Measurements from ENCODE around the gene HBP1. TPM values are rescaled to one million over a fixed set of nuclear protein-coding genes. Genes with fewer than 3 reads are reported as not detected.
"Not testable (repeated sequence)": the region's sequence is repeated elsewhere in the genome, so short reads cannot be mapped to it uniquely, and the experiment has no call there.

Gene HBP1
- total and polyA plus RNA-seq, 2 donors (not counting 1 experiment from before 2014, with no cell fraction given) = 47.2 to 127 TPM

GRCh38 chr7:107220356-107220755 lies 51.6 kb downstream of the HBP1 start:
- no peak overlapping the region for H2AFZ ChIP-seq (ENCODE audit: insufficient read depth, low read depth, low read length, poor library complexity, severe bottlenecking)
- H3K9ac ChIP-seq (ENCODE audit: low read length) = no peak overlapping the region
- Mint-ChIP-seq H3K27ac (no peak overlapping the region), H3K27me3 (no peaks in the 10 kb centered on the region), H3K4me1 (no peaks in the 10 kb centered on the region), H3K4me3 (no peak overlapping the region), H3K9me3 (ENCODE audit: insufficient read depth) (no peaks in the 10 kb centered on the region)
- H3K36me3 ChIP-seq (replicated peaks in 1 of 2; ENCODE audit: control extremely low read depth in 1 of 2, control insufficient read depth in 1 of 2, extremely low read depth in 1 of 2, insufficient read depth in 2 of 2, low read length in 1 of 2) = peaks cover 2 to 18% of the 10 kb centered on the region in 2 experiments
- ChIA-PET CTCF (interaction anchor here (0.7 to 1.4 kb wide), 3 partner anchors 11 to 484 kb away, joined by 3 to 4 read pairs (median 3); no protein-coding TSS in a partner anchor), POLR2A (interaction anchor here (0.6 kb wide), 1 partner anchor 813 kb away, joined by 7 read pairs; no protein-coding TSS in a partner anchor)
- DNase-seq (no peak), ATAC-seq (ENCODE audit: low read depth) (no peak)
- intact Hi-C loops (cut with micrococcal nuclease) = no loop called here
- no peaks in the 10 kb centered on the region for H3K4me1 ChIP-seq (ENCODE audit: control insufficient read depth in 2 of 2, insufficient read depth in 2 of 2, low read length in 2 of 2)
- no peaks in the 10 kb centered on the region for H3K79me2 ChIP-seq (ENCODE audit: control insufficient read depth, insufficient read depth, low read length)
- H3K9me3 ChIP-seq (ENCODE audit: control extremely low read depth in 1 of 3, control insufficient read depth in 2 of 3, insufficient read depth in 1 of 3, low read length in 2 of 3) = peaks cover 0 to 5% (median 0%) of the 10 kb centered on the region in 3 donors
- H4K20me1 ChIP-seq (ENCODE audit: control insufficient read depth, insufficient read depth, low read length, poor library complexity, severe bottlenecking) = no peaks in the 10 kb centered on the region
- no peak overlapping the region for H3K27ac ChIP-seq (ENCODE audit: low read length in 2 of 2)
- TF ChIP-seq CTCF (IDR thresholded peaks at IDR 0.05) = no peak
- no peak for TF ChIP-seq EZH2 (IDR thresholded peaks at IDR 0.05; ENCODE audit: borderline replicate concordance, insufficient read depth, low read depth, low read length, poor library complexity, severe bottlenecking)
- H3K4me3 ChIP-seq (ENCODE audit: control extremely low read depth in 1 of 5, extremely low read depth in 1 of 5, insufficient read depth in 1 of 5, low read depth in 2 of 5, low read length in 4 of 5) = no peak overlapping the region
- H3K27me3 ChIP-seq (replicated peaks in 1 of 4; ENCODE audit: control extremely low read depth in 1 of 4, control insufficient read depth in 3 of 4, insufficient read depth in 4 of 4, low read length in 3 of 4) = no peaks in the 10 kb centered on the region
- H3K4me2 ChIP-seq (replicated peaks; ENCODE audit: low read depth, low read length, poor library complexity, severe bottlenecking) = no peak overlapping the region
- no CpG with 5 or more reads among the region's 5 CpGs for WGBS (ENCODE audit: insufficient coverage)

GRCh38 chr7:107220806-107221205 lies 52.0 kb downstream of the HBP1 start:
- POLR2A ChIA-PET = interaction anchor here (0.6 kb wide), 1 partner anchor 813 kb away, joined by 7 read pairs; no protein-coding TSS in a partner anchor

More at GRCh38 chr7:107220806-107221205, 52.0 kb downstream of the HBP1 start:
- H3K27me3 Mint-ChIP-seq; H3K79me2 ChIP-seq (ENCODE audit: control insufficient read depth, insufficient read depth, low read length); H3K9me3 Mint-ChIP-seq (ENCODE audit: insufficient read depth); H4K20me1 ChIP-seq (ENCODE audit: control insufficient read depth, insufficient read depth, low read length, poor library complexity, severe bottlenecking); H3K9ac ChIP-seq (ENCODE audit: low read length); intact Hi-C loops (cut with micrococcal nuclease); H3K4me1 Mint-ChIP-seq; H2AFZ ChIP-seq (ENCODE audit: insufficient read depth, low read depth, low read length, poor library complexity, severe bottlenecking); DNase-seq; H3K27ac ChIP-seq (ENCODE audit: low read length in 2 of 2); H3K4me3 Mint-ChIP-seq; H3K4me1 ChIP-seq (ENCODE audit: control insufficient read depth in 2 of 2, insufficient read depth in 2 of 2, low read length in 2 of 2); H3K4me3 ChIP-seq (ENCODE audit: control extremely low read depth in 1 of 5, extremely low read depth in 1 of 5, insufficient read depth in 1 of 5, low read depth in 2 of 5, low read length in 4 of 5); H3K27me3 ChIP-seq (replicated peaks in 1 of 4; ENCODE audit: control extremely low read depth in 1 of 4, control insufficient read depth in 3 of 4, insufficient read depth in 4 of 4, low read length in 3 of 4); H3K4me2 ChIP-seq (replicated peaks; ENCODE audit: low read depth, low read length, poor library complexity, severe bottlenecking); H3K9me3 ChIP-seq (ENCODE audit: control extremely low read depth in 1 of 3, control insufficient read depth in 2 of 3, insufficient read depth in 1 of 3, low read length in 2 of 3); H3K27ac Mint-ChIP-seq; ATAC-seq (ENCODE audit: low read depth): not testable (repeated sequence)
- peaks cover 2 to 18% of the 10 kb centered on the region in 2 experiments for H3K36me3 ChIP-seq (replicated peaks in 1 of 2; ENCODE audit: control extremely low read depth in 1 of 2, control insufficient read depth in 1 of 2, extremely low read depth in 1 of 2, insufficient read depth in 2 of 2, low read length in 1 of 2)
- WGBS (ENCODE audit: insufficient coverage) = 96% methylated on average over 4 of the region's 6 CpGs
- CTCF ChIA-PET = interaction anchor here (0.7 to 1.4 kb wide), 3 partner anchors 11 to 485 kb away, joined by 3 to 4 read pairs (median 3); no protein-coding TSS in a partner anchor

Data from B cell (primary cell).